ENCODE measurements around the gene AFDN. TPM values are rescaled to one million over a fixed set of nuclear protein-coding genes. Genes with fewer than 3 reads are reported as not detected.

AFDN gene
- total RNA-seq, 2 donors from 2014 or later, result 213 to 232 TPM

- no peak for DNase-seq
- H3K9me3 ChIP-seq, result no peaks in the 10 kb centered on the region
- H3K27ac ChIP-seq, result no peak overlapping the region
- H3K27me3 ChIP-seq, result no peaks in the 10 kb centered on the region
- no peak overlapping the region for H3K4me3 ChIP-seq
- no peaks in the 10 kb centered on the region for H3K4me1 ChIP-seq
- H3K9ac ChIP-seq (ENCODE audit: low read depth in 2 of 2, low read length in 2 of 2), result no peak overlapping the region
- intact Hi-C loops (cut with DNase I), result no loop called here
- TF ChIP-seq, protein P1, sequence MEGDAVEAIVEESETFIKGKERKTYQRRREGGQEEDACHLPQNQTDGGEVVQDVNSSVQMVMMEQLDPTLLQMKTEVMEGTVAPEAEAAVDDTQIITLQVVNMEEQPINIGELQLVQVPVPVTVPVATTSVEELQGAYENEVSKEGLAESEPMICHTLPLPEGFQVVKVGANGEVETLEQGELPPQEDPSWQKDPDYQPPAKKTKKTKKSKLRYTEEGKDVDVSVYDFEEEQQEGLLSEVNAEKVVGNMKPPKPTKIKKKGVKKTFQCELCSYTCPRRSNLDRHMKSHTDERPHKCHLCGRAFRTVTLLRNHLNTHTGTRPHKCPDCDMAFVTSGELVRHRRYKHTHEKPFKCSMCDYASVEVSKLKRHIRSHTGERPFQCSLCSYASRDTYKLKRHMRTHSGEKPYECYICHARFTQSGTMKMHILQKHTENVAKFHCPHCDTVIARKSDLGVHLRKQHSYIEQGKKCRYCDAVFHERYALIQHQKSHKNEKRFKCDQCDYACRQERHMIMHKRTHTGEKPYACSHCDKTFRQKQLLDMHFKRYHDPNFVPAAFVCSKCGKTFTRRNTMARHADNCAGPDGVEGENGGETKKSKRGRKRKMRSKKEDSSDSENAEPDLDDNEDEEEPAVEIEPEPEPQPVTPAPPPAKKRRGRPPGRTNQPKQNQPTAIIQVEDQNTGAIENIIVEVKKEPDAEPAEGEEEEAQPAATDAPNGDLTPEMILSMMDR (IDR thresholded peaks at IDR 0.05), result no peak
- peaks cover 9% of the 10 kb centered on the region for H3K36me3 ChIP-seq
Observed at GRCh38 chr6:167918548-167919278, 92.0 kb downstream of the AFDN start.

- H3K36me3 ChIP-seq, result peaks cover 9% of the 10 kb centered on the region
Observed at GRCh38 chr6:167919349-167919748, 92.6 kb downstream of the AFDN start.

DNA sequence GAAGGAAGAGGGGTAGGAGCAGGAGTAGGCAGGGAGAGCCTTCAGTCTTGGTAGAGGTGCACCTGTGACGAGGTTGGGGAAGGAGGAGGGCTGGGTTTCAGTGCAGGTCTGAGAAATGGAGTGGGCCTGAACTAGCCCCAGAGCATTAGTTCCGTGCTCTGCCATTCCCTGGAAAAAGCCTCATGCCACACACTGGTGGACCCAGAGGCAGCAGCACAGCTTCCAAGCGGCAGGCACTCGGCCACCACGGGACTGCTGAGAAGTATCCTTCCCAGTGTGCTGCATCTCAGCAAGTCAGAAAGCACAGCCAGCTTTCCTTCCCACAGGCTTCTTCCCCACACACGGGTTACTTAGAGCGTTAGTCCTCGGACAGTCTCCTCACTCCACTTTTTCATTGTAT, 93.5 kb downstream of the AFDN start:
- Histone ChIP-seq H3K36me3 (peaks cover 9% of the 10 kb centered on the region), H3K9ac (ENCODE audit: low read depth in 2 of 2, low read length in 2 of 2) (no peak overlapping the region), H3K9me3 (no peaks in the 10 kb centered on the region), H3K4me1 (no peaks in the 10 kb centered on the region), H3K4me3 (no peak overlapping the region), H3K27ac (no peak overlapping the region), H3K27me3 (no peaks in the 10 kb centered on the region)
- intact Hi-C loops (cut with DNase I), result loop anchor here (10.0 kb wide), 1 partner anchor 195 kb away; no protein-coding TSS in a partner anchor
- TF ChIP-seq, protein P1 (IDR thresholded peaks at IDR 0.05), result no peak
- no peak for DNase-seq

More at GRCh38 chr6:167919349-167919748, 92.6 kb downstream of the AFDN start:
- no peaks in the 10 kb centered on the region for H3K4me1 ChIP-seq
- H3K27me3 ChIP-seq, result no peaks in the 10 kb centered on the region
- H3K9ac ChIP-seq (ENCODE audit: low read depth in 2 of 2, low read length in 2 of 2), result no peak overlapping the region
- H3K4me3 ChIP-seq, result no peak overlapping the region
- H3K9me3 ChIP-seq, result no peaks in the 10 kb centered on the region
- H3K27ac ChIP-seq, result no peak overlapping the region
- intact Hi-C loops (cut with DNase I), result no loop called here
- DNase-seq, result no peak
- TF ChIP-seq, protein P1 (IDR thresholded peaks at IDR 0.05), result no peak

DNA sequence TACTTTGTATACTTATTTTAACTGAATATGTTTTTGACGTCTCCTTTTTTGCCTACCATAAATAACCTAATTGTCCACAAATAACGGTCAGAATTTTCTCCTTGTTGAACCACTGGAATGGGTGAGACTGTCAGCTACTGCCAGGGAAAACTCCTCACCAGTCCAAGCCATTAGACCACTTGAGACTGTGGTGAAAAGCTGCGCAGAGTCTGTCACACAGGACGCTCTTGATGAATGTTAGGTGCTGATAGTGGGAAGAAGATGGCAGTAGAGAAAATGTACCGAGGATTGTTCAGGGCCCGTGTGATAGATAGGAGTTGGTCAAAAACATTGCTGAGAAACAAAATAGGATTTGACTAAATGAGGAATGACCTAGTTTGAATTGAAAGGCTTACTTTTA, 95.1 kb downstream of the AFDN start:
- H3K27ac ChIP-seq, result no peak overlapping the region
- intact Hi-C loops (cut with DNase I), result loop anchor here (10.0 kb wide), 1 partner anchor 193 kb away; no protein-coding TSS in a partner anchor
- no peaks in the 10 kb centered on the region for H3K9me3 ChIP-seq
- H3K4me3 ChIP-seq, result no peak overlapping the region
- no peaks in the 10 kb centered on the region for H3K4me1 ChIP-seq
- H3K27me3 ChIP-seq, result no peaks in the 10 kb centered on the region
- peaks cover 9% of the 10 kb centered on the region for H3K36me3 ChIP-seq
- H3K9ac ChIP-seq (ENCODE audit: low read depth in 2 of 2, low read length in 2 of 2), result no peak overlapping the region
- no peak for DNase-seq
- TF ChIP-seq, protein P1 (IDR thresholded peaks at IDR 0.05), result no peak

- Histone ChIP-seq H3K27me3 (no peaks in the 10 kb centered on the region), H3K9ac (ENCODE audit: low read depth in 2 of 2, low read length in 2 of 2) (no peak overlapping the region), H3K27ac (no peak overlapping the region), H3K4me3 (no peak overlapping the region), H3K4me1 (no peaks in the 10 kb centered on the region), H3K9me3 (no peaks in the 10 kb centered on the region), H3K36me3 (no peaks in the 10 kb centered on the region)
- no peak for DNase-seq
- TF ChIP-seq, protein P1 (IDR thresholded peaks at IDR 0.05), result no peak
- intact Hi-C loops (cut with DNase I), result loop anchor here (10.0 kb wide), 1 partner anchor 190 kb away; no protein-coding TSS in a partner anchor
Observed at GRCh38 chr6:167925026-167925425, 98.3 kb downstream of the AFDN start.
